Effector memory CD4-positive, alpha-beta T cell (primary cell): ENCODE results near the gene TNIP2.

Experiments used
- DNase-seq, 3 donors: peaks; one replicate each; pipeline ENCODE4 v3.0.0-alpha.2; 2020
- H3K27ac ChIP-seq: 2 replicates; pipeline ENCODE4 v1.7.0; 2013; ENCODE audit warnings: mild to moderate bottlenecking, low read length, moderate library complexity; ENCODE audit not compliant: insufficient read depth, poor library complexity, severe bottlenecking
- H3K27me3 ChIP-seq: replicated peaks from 2 replicates; pipeline ENCODE4 v1.7.0; 2013; ENCODE audit warnings: mild to moderate bottlenecking, low read length; ENCODE audit not compliant: insufficient read depth, control insufficient read depth, poor library complexity, severe bottlenecking
- H3K36me3 ChIP-seq: 2 replicates; pipeline ENCODE4 v1.7.0; 2013; ENCODE audit warnings: mild to moderate bottlenecking, low read length, moderate library complexity; ENCODE audit not compliant: control insufficient read depth, insufficient read depth
- H3K4me1 ChIP-seq: 2 replicates; pipeline ENCODE4 v1.7.0; 2013; ENCODE audit warnings: low read length, mild to moderate bottlenecking; ENCODE audit not compliant: control insufficient read depth, insufficient read depth, poor library complexity, severe bottlenecking
- H3K4me3 ChIP-seq: 2 replicates; pipeline ENCODE4 v1.7.0; 2013; ENCODE audit warnings: low read length, low read depth, mild to moderate bottlenecking; ENCODE audit not compliant: insufficient read depth, poor library complexity, severe bottlenecking
- H3K9me3 ChIP-seq: 2 replicates; pipeline ENCODE4 v1.7.0; 2013; ENCODE audit warnings: mild to moderate bottlenecking, low read length, moderate library complexity; ENCODE audit not compliant: control insufficient read depth
- total RNA-seq, 3 donors: gene quantifications; one replicate each; lab custom pipeline; 2026; lab: John Stamatoyannopoulos, UW

The TNIP2 gene, protein sequence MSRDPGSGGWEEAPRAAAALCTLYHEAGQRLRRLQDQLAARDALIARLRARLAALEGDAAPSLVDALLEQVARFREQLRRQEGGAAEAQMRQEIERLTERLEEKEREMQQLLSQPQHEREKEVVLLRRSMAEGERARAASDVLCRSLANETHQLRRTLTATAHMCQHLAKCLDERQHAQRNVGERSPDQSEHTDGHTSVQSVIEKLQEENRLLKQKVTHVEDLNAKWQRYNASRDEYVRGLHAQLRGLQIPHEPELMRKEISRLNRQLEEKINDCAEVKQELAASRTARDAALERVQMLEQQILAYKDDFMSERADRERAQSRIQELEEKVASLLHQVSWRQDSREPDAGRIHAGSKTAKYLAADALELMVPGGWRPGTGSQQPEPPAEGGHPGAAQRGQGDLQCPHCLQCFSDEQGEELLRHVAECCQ
- total RNA-seq = 46.1 to 55.7 (median 46.9) reads per million in 3 donors

GRCh38 chr4:2755821-2756690 lies at the start of gene TNIP2:
Gene TNIP2, minus strand, starts transcription at chr4:2756336. Its CDS starts 47 bp downstream, at chr4:2756289.
- peak within 1 kb of the TSS; percentile 82 for H3K27ac ChIP-seq
- H3K36me3 ChIP-seq = peaks cover 6% of the 10 kb centered on the region
- peak; percentile 67 to 74 (median 71) for DNase-seq
- H3K4me3 ChIP-seq = peak within 1 kb of the TSS; percentile 77
- H3K9me3 ChIP-seq = no peaks in the 10 kb centered on the region
- no peaks in the 10 kb centered on the region for H3K27me3 ChIP-seq
- peaks cover 14% of the 10 kb centered on the region for H3K4me1 ChIP-seq

DNA sequence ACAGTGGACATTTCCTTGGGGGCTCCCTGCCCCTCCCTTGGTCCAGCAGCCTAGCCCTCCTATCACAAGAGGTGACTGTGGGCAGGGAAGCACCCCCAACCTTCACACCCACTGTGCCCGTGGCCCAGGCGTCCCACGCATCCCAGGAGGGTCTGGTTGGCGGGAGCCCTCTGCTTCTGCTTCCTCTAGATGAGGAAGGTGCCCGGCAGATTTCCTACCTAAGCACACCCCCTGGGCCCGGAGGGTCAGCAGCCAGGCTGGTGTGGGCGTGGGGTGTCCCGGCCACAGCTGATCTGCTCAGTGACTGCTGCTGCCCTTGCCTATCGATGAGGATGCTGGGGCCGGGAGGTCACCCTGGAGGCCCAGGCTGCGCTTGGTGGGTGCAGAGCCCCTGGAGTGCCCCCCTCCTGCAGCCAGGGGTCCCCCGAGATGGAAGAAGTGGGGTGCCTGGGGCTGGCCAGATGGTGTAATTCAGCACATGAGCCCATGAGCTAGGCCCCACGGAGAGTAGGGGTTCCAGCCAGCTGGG lies 48.9 kb upstream of the TNIP2 start:
- Histone ChIP-seq H3K4me1 (peaks cover 17% of the 10 kb centered on the region), H3K27me3 (no peaks in the 10 kb centered on the region), H3K27ac (no peak overlapping the region), H3K36me3 (no peaks in the 10 kb centered on the region), H3K9me3 (no peaks in the 10 kb centered on the region), H3K4me3 (no peak overlapping the region)
- DNase-seq = no peak

DNA sequence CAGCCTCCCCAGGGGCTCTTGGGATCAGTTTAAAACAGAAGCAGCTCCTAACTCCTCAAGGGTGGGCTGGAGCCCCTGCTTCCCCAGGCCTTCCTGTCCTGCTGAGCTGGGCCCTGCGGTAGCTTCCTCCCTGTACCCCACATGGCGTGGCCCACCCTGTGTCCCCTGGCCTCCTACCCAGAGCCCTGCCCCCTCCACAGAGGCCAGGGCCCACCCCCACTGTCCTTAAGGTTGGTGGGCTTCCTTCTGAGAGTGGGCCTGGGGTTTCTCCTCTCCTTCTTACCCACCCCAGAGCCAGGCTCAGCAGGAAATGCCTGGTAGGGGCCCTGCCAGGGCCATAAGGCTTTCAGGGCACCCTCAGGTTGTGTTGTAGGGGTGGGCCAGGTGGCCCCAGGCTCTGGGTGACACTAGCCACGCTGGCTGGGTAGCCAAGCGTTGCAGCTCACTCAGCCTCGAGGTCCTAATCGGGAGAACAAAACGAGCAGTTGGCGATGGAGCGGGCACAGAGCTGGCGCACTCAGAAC lies 48.4 kb upstream of the TNIP2 start:
- Histone ChIP-seq H3K36me3 (no peaks in the 10 kb centered on the region), H3K4me1 (peaks cover 23% of the 10 kb centered on the region), H3K4me3 (no peak overlapping the region), H3K9me3 (no peaks in the 10 kb centered on the region), H3K27ac (no peak overlapping the region), H3K27me3 (no peaks in the 10 kb centered on the region)
- DNase-seq = no peak

- no peak for DNase-seq
- H3K9me3 ChIP-seq = no peaks in the 10 kb centered on the region
- H3K36me3 ChIP-seq = no peaks in the 10 kb centered on the region
- no peaks in the 10 kb centered on the region for H3K27me3 ChIP-seq
- no peak overlapping the region for H3K4me3 ChIP-seq
- no peak overlapping the region for H3K27ac ChIP-seq
- H3K4me1 ChIP-seq = peaks cover 29% of the 10 kb centered on the region
These were observed 47.7 kb upstream of the TNIP2 start for GRCh38 chr4:2803624-2804448.

DNA sequence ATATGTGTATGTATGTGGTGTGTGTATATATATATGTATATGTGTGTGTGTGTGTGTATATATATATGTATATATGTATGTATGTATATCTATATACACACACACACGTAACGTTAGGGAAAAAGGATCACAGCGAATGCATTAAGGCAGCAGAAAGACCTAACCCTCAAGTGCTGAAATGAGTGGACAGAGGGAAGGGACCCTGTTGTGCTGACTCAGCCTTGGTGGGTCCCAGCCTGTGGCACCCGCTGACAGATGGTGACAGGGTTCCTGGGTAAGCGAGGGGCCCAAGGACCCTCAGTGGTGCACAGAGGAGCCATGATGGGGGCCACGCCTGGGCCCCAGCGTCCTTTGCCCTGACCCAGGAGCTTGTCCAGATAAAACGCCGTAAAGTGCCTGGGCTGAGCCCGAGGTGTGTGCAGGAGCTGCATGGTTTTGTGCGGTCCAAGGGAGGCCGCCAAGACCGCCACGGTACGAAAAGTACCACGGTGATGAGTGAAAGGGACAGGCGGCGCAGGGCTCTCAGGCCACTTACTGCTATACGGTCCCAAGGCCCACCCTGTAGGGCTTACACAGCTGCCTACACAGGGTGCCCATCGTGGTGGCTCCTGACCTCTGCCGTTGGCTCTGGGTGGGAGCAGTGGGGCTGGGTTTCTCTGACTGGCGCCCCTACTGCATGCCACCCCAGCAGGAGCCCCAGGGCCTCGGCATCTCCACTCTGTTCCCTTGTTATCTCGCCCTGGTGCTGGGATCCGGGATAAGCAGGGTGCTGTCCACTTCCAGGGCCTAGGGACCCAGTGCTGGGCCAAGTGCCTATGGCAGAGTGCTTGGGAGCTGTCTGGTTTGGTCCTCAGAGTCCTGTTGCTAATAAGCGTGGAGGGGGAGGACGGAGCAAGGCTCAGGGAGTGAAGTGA lies 46.7 kb upstream of the TNIP2 start:
- H3K27ac ChIP-seq = no peak overlapping the region
- no peak for DNase-seq
- H3K4me1 ChIP-seq = peaks cover 39% of the 10 kb centered on the region
- no peaks in the 10 kb centered on the region for H3K27me3 ChIP-seq
- no peak overlapping the region for H3K4me3 ChIP-seq
- no peaks in the 10 kb centered on the region for H3K36me3 ChIP-seq
- H3K9me3 ChIP-seq = no peaks in the 10 kb centered on the region

DNA sequence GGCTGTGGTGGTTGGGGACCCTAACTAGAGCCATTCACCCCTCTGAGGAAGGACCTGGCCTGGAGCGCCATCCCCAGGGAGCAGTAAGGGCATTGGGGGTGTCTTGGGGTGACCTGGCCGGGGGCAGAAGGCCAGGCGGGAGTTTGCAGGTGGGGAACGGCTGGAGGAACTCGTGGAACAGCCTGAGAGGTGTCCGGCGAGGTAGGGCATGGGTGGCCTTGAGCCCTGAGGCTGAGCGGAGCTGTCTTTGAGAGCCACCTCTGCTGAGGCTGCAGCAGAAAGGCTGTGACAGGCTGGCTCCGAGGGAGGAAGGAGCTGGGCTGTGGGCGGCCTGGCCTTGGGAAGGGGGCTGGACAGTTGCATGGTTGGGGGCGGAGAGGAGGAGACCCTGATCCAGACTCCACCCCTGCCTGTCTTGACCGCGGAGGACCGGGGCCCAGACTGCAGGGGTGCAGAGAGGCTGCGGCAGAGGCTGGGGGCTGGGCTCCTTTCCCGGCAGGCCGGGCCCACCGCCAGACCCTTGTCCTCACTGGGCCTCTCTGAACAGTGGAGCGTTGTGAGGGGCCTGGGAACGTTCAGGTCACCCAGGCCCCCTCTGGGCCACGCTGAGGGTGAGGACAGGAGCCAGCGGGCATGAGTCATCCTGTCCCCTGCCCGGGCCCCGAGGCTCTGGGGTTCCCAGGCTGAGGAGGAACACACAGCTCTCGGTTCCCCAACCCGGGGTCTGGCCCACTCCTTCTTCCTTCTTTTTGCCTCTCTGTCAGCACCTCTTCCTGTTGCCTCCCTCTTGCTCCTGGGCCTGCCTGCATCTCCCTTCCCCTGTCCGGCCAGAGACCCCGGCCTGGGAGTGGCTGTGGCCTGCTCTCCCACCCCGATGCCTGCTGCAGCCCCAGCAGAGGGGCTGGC lies 44.8 kb upstream of the TNIP2 start:
- Histone ChIP-seq H3K9me3 (no peaks in the 10 kb centered on the region), H3K4me1 (peaks cover 45% of the 10 kb centered on the region), H3K27me3 (no peaks in the 10 kb centered on the region), H3K36me3 (no peaks in the 10 kb centered on the region), H3K27ac (peak overlapping the region; percentile 69), H3K4me3 (peak overlapping the region; percentile 38)
- DNase-seq = no peak

- H3K4me3 ChIP-seq = peak overlapping the region; percentile 38
- H3K4me1 ChIP-seq = peaks cover 45% of the 10 kb centered on the region
- DNase-seq = no peak
- no peaks in the 10 kb centered on the region for H3K27me3 ChIP-seq
- no peaks in the 10 kb centered on the region for H3K36me3 ChIP-seq
- peak overlapping the region; percentile 69 for H3K27ac ChIP-seq
- H3K9me3 ChIP-seq = no peaks in the 10 kb centered on the region
These were observed 44.0 kb upstream of the TNIP2 start for GRCh38 chr4:2799971-2800690.
